SJSA1 (cell line): ENCODE data around the gene TTLL10. TPM values are rescaled to one million over a fixed set of nuclear protein-coding genes. Genes with fewer than 3 reads are reported as not detected.

Experiments used
- DNase-seq, 2 experiments: peaks; one replicate each; pipeline ENCODE4 v3.0.0-alpha.2; 2015 to 2020; ENCODE audit warnings: low spot score in 2 of 2, low read depth in 1 of 2
- H3K27ac ChIP-seq: fragments of 250-450 bp; sonication (Bioruptor Pico); 2 replicates; pipeline ENCODE4 v1.5.1; 2020; ENCODE audit warnings: mild to moderate bottlenecking, moderate library complexity
- H3K27me3 ChIP-seq: fragments of 250-450 bp; sonication (Bioruptor Pico); replicated peaks from 2 replicates; pipeline ENCODE4 v1.5.1; 2020; ENCODE audit warnings: mild to moderate bottlenecking, moderate library complexity
- H3K36me3 ChIP-seq: fragments of 250-450 bp; sonication (Bioruptor Pico); 2 replicates; pipeline ENCODE4 v1.5.1; 2020; ENCODE audit warnings: mild to moderate bottlenecking
- H3K4me1 ChIP-seq: fragments of 250-450 bp; sonication (Bioruptor Pico); replicated peaks from 2 replicates; pipeline ENCODE4 v1.6.1; 2021; ENCODE audit warnings: mild to moderate bottlenecking
- H3K4me3 ChIP-seq: fragments of 250-450 bp; sonication (Bioruptor Pico); 2 replicates; pipeline ENCODE4 v1.5.1; 2020; ENCODE audit warnings: mild to moderate bottlenecking
- H3K9me3 ChIP-seq: fragments of 250-450 bp; sonication (Bioruptor Pico); replicated peaks from 2 replicates; pipeline ENCODE4 v1.5.1; 2020; ENCODE audit warnings: mild to moderate bottlenecking
- total RNA-seq: library from RNA; depleted of rRNA; stranded (reverse); fragments of >200 nt; shearing (Covaris generic); gene quantifications from 2 replicates; pipeline ENCODE4 v1.2.3, GENCODE V29; 2014

TTLL10 gene
- total RNA-seq, 1 experiment from 2014 or later = not detected

GRCh38 chr1:1240822-1241587, 67.3 kb downstream of the TTLL10 start:
- no peak overlapping the region for H3K27ac ChIP-seq
- H3K4me1 ChIP-seq = no peaks in the 10 kb centered on the region
- no peak for DNase-seq
- no peaks in the 10 kb centered on the region for H3K9me3 ChIP-seq
- H3K27me3 ChIP-seq = no peaks in the 10 kb centered on the region
- no peak overlapping the region for H3K4me3 ChIP-seq
- no peaks in the 10 kb centered on the region for H3K36me3 ChIP-seq

GRCh38 chr1:1241588-1242219, 68.0 kb downstream of the TTLL10 start:
- no peaks in the 10 kb centered on the region for H3K27me3 ChIP-seq
- DNase-seq = no peak
- no peak overlapping the region for H3K4me3 ChIP-seq
- no peaks in the 10 kb centered on the region for H3K9me3 ChIP-seq
- H3K36me3 ChIP-seq = no peaks in the 10 kb centered on the region
- H3K27ac ChIP-seq = no peak overlapping the region
- no peaks in the 10 kb centered on the region for H3K4me1 ChIP-seq

GRCh38 chr1:1242461-1243265, 69.0 kb downstream of the TTLL10 start:
- no peaks in the 10 kb centered on the region for H3K36me3 ChIP-seq
- H3K9me3 ChIP-seq = no peaks in the 10 kb centered on the region
- H3K27me3 ChIP-seq = no peaks in the 10 kb centered on the region
- no peak overlapping the region for H3K27ac ChIP-seq
- H3K4me1 ChIP-seq = no peaks in the 10 kb centered on the region
- no peak overlapping the region for H3K4me3 ChIP-seq
- no peak for DNase-seq

- H3K9me3 ChIP-seq = no peaks in the 10 kb centered on the region
- no peaks in the 10 kb centered on the region for H3K36me3 ChIP-seq
- no peak for DNase-seq
- H3K4me3 ChIP-seq = no peak overlapping the region
- no peak overlapping the region for H3K27ac ChIP-seq
- no peaks in the 10 kb centered on the region for H3K27me3 ChIP-seq
- no peaks in the 10 kb centered on the region for H3K4me1 ChIP-seq
Observed at GRCh38 chr1:1243266-1243660, 69.6 kb downstream of the TTLL10 start.

- H3K4me1 ChIP-seq = no peaks in the 10 kb centered on the region
- no peak overlapping the region for H3K4me3 ChIP-seq
- no peak overlapping the region for H3K27ac ChIP-seq
- no peaks in the 10 kb centered on the region for H3K27me3 ChIP-seq
- H3K36me3 ChIP-seq = no peaks in the 10 kb centered on the region
- DNase-seq = no peak
- no peaks in the 10 kb centered on the region for H3K9me3 ChIP-seq
Observed at GRCh38 chr1:1243807-1244191, 70.1 kb downstream of the TTLL10 start.

GRCh38 chr1:1244192-1244811, 70.6 kb downstream of the TTLL10 start:
- H3K36me3 ChIP-seq = no peaks in the 10 kb centered on the region
- H3K27ac ChIP-seq = no peak overlapping the region
- no peaks in the 10 kb centered on the region for H3K4me1 ChIP-seq
- no peaks in the 10 kb centered on the region for H3K9me3 ChIP-seq
- no peak overlapping the region for H3K4me3 ChIP-seq
- DNase-seq = no peak
- no peaks in the 10 kb centered on the region for H3K27me3 ChIP-seq

- no peaks in the 10 kb centered on the region for H3K4me1 ChIP-seq
- no peak overlapping the region for H3K27ac ChIP-seq
- no peak overlapping the region for H3K4me3 ChIP-seq
- H3K9me3 ChIP-seq = no peaks in the 10 kb centered on the region
- DNase-seq = no peak
- peaks cover under 1% of the 10 kb centered on the region; the same call in 1 of the 2 replicates for H3K36me3 ChIP-seq
- H3K27me3 ChIP-seq = no peaks in the 10 kb centered on the region
Observed at GRCh38 chr1:1245178-1245816, 71.6 kb downstream of the TTLL10 start.

- H3K4me1 ChIP-seq = no peaks in the 10 kb centered on the region
- no peak for DNase-seq
Observed at GRCh38 chr1:1245817-1246576, 72.3 kb downstream of the TTLL10 start.

GRCh38 chr1:1246577-1247340, 73.1 kb downstream of the TTLL10 start, which contains the start of gene C1QTNF12:
Gene C1QTNF12, minus strand, starts transcription at chr1:1246722. Its CDS starts 32 bp downstream, at chr1:1246690.
- H3K4me1 ChIP-seq = no peaks in the 10 kb centered on the region
- H3K4me3 ChIP-seq = no peak within 1 kb of the TSS
- H3K36me3 ChIP-seq = peaks cover 15% of the 10 kb centered on the region
- no peaks in the 10 kb centered on the region for H3K9me3 ChIP-seq
- no peaks in the 10 kb centered on the region for H3K27me3 ChIP-seq
- H3K27ac ChIP-seq = no peak within 1 kb of the TSS
- no peak for DNase-seq

More at GRCh38 chr1:1245817-1246576, 72.3 kb downstream of the TTLL10 start:
- Histone ChIP-seq H3K27me3 (no peaks in the 10 kb centered on the region), H3K4me3 (no peak overlapping the region), H3K36me3 (peaks cover 8% of the 10 kb centered on the region), H3K27ac (no peak overlapping the region), H3K9me3 (no peaks in the 10 kb centered on the region)

GRCh38 chr1:1247341-1247913, 73.7 kb downstream of the TTLL10 start:
- H3K9me3 ChIP-seq = no peaks in the 10 kb centered on the region
- no peak overlapping the region for H3K4me3 ChIP-seq
- peaks cover 22% of the 10 kb centered on the region for H3K36me3 ChIP-seq
- H3K27ac ChIP-seq = no peak overlapping the region
- no peak for DNase-seq
- H3K27me3 ChIP-seq = no peaks in the 10 kb centered on the region
- no peaks in the 10 kb centered on the region for H3K4me1 ChIP-seq
